NCI-H2227 (cell line): ENCODE results near the gene SLC9A9.
"Not testable (repeated sequence)": the region's sequence is repeated elsewhere in the genome, so short reads cannot be mapped to it uniquely, and the experiment has no call there.

Experiments used
- DNase-seq: peaks from one replicate; lab custom pipeline; 2025; ENCODE audit not compliant: unreplicated experiment; lab: John Stamatoyannopoulos, UW

The SLC9A9 gene

GRCh38 chr3:143525408-143525807 is 322.9 kb downstream of the SLC9A9 start:
- no peak for DNase-seq

GRCh38 chr3:143521803-143522202 is 326.5 kb downstream of the SLC9A9 start:
- no peak for DNase-seq

- DNase-seq, result not testable (repeated sequence)
Observed at GRCh38 chr3:143517131-143517530, 331.1 kb downstream of the SLC9A9 start.

- no peak for DNase-seq
Observed at GRCh38 chr3:143514874-143515273, 333.4 kb downstream of the SLC9A9 start.

- no peak for DNase-seq
Observed at GRCh38 chr3:143514109-143514508, 334.2 kb downstream of the SLC9A9 start.

- DNase-seq, result no peak
Observed at GRCh38 chr3:143511174-143511879, 336.9 kb downstream of the SLC9A9 start.

GRCh38 chr3:143510601-143511000 is 337.7 kb downstream of the SLC9A9 start:
- DNase-seq, result no peak

GRCh38 chr3:143507735-143508580 is 340.3 kb downstream of the SLC9A9 start:
- no peak for DNase-seq

GRCh38 chr3:143506190-143506589 is 342.1 kb downstream of the SLC9A9 start:
- no peak for DNase-seq

GRCh38 chr3:143503325-143503885 is 344.9 kb downstream of the SLC9A9 start:
- no peak for DNase-seq

- no peak for DNase-seq
Observed at GRCh38 chr3:143502081-143502480, 346.2 kb downstream of the SLC9A9 start.

- DNase-seq, result no peak
Observed at GRCh38 chr3:143497382-143497781, 350.9 kb downstream of the SLC9A9 start.

GRCh38 chr3:143496191-143496590 is 352.1 kb downstream of the SLC9A9 start:
- DNase-seq, result no peak

- DNase-seq, result no peak
Observed at GRCh38 chr3:143495527-143495926, 352.7 kb downstream of the SLC9A9 start.

GRCh38 chr3:143486611-143487010 is 361.7 kb downstream of the SLC9A9 start:
- DNase-seq, result no peak

- no peak for DNase-seq
Observed at GRCh38 chr3:143484846-143485512, 363.3 kb downstream of the SLC9A9 start.

- DNase-seq, result no peak
Observed at GRCh38 chr3:143483214-143483613, 365.1 kb downstream of the SLC9A9 start.

- no peak for DNase-seq
Observed at GRCh38 chr3:143482106-143483088, 365.9 kb downstream of the SLC9A9 start.

GRCh38 chr3:143480344-143480743 is 367.9 kb downstream of the SLC9A9 start:
- DNase-seq, result no peak

- no peak for DNase-seq
Observed at GRCh38 chr3:143479727-143480126, 368.5 kb downstream of the SLC9A9 start.
